WERI-Rb-1 (cell line): ENCODE measurements around the gene FAM53C.

Source experiments
- DNase-seq: peaks from one replicate; pipeline ENCODE4 v3.0.0-alpha.2; 2020
- H3K27ac ChIP-seq: fragments of 250-450 bp; sonication (Bioruptor Pico); 2 replicates; pipeline ENCODE4 v1.5.1; 2020; ENCODE audit warnings: mild to moderate bottlenecking, moderate library complexity
- H3K27me3 ChIP-seq: fragments of 250-450 bp; sonication (Bioruptor Pico); 2 replicates; pipeline ENCODE4 v1.5.1; 2021; ENCODE audit warnings: mild to moderate bottlenecking, low read depth, moderate library complexity; ENCODE audit not compliant: insufficient read depth, severe bottlenecking
- H3K36me3 ChIP-seq: fragments of 250-450 bp; sonication (Bioruptor Pico); 2 replicates; pipeline ENCODE4 v1.5.1; 2020; ENCODE audit warnings: mild to moderate bottlenecking, moderate library complexity
- H3K4me3 ChIP-seq: 2 replicates; pipeline ENCODE4 v1.5.1; 2011; ENCODE audit warnings: low read depth, mild to moderate bottlenecking, control low read depth, low read length
- H3K9me3 ChIP-seq: fragments of 250-450 bp; sonication (Bioruptor Pico); 2 replicates; pipeline ENCODE4 v1.5.1; 2021; ENCODE audit warnings: mild to moderate bottlenecking, moderate library complexity; ENCODE audit not compliant: severe bottlenecking
- CTCF ChIP-seq: IDR thresholded peaks from 2 replicates; pipeline ENCODE4 v1.5.1; 2011; ENCODE audit warnings: low read depth, mild to moderate bottlenecking, control low read depth, inconsistent platforms, low read length

Gene FAM53C

GRCh38 chr5:138336952-138337684 lies 948 bp upstream of the FAM53C start:
- Histone ChIP-seq H3K9me3 (no peaks in the 10 kb centered on the region), H3K27ac (peak overlapping the region; percentile 100), H3K4me3 (peak overlapping the region; percentile 78), H3K36me3 (peaks cover 19% of the 10 kb centered on the region), H3K27me3 (no peaks in the 10 kb centered on the region)
- peak; percentile 90 for DNase-seq
- TF ChIP-seq CTCF, result no peak

GRCh38 chr5:138338411-138339090 lies 485 bp downstream of the FAM53C start:
- peak overlapping the region; percentile 78 for H3K4me3 ChIP-seq
- no peak for TF ChIP-seq CTCF
- peak overlapping the region; percentile 100 for H3K27ac ChIP-seq
- no peaks in the 10 kb centered on the region for H3K27me3 ChIP-seq
- H3K36me3 ChIP-seq, result peaks cover 33% of the 10 kb centered on the region
- DNase-seq, result no peak
- H3K9me3 ChIP-seq, result no peaks in the 10 kb centered on the region

- Histone ChIP-seq H3K4me3 (peak overlapping the region; percentile 78), H3K9me3 (no peaks in the 10 kb centered on the region), H3K27ac (peak overlapping the region; percentile 100), H3K27me3 (no peaks in the 10 kb centered on the region), H3K36me3 (peaks cover 38% of the 10 kb centered on the region)
- no peak for DNase-seq
- TF ChIP-seq CTCF, result no peak
These were observed 1.0 kb downstream of the FAM53C start for GRCh38 chr5:138339091-138339456.

- H3K27me3 ChIP-seq, result no peaks in the 10 kb centered on the region
- H3K9me3 ChIP-seq, result no peaks in the 10 kb centered on the region
- peaks cover 42% of the 10 kb centered on the region for H3K36me3 ChIP-seq
- TF ChIP-seq CTCF, result no peak
- no peak for DNase-seq
- H3K4me3 ChIP-seq, result peak overlapping the region; percentile 78; the same call in 1 of the 2 replicates
- no peak overlapping the region for H3K27ac ChIP-seq
These were observed 1.4 kb downstream of the FAM53C start for GRCh38 chr5:138339464-138339863.

GRCh38 chr5:138340008-138340407 lies 1.9 kb downstream of the FAM53C start:
- no peak for DNase-seq
- peaks cover 47% of the 10 kb centered on the region for H3K36me3 ChIP-seq
- no peak for TF ChIP-seq CTCF
- no peaks in the 10 kb centered on the region for H3K27me3 ChIP-seq
- no peaks in the 10 kb centered on the region for H3K9me3 ChIP-seq
- H3K4me3 ChIP-seq, result no peak overlapping the region
- no peak overlapping the region for H3K27ac ChIP-seq
